Loucy (cell line): ENCODE data around the gene ZDHHC13.
A peak's percentile ranks its signal among the peaks of the same experiment; 100 is the strongest.

Source experiments
- H2AFZ ChIP-seq: fragments of 200-600 bp; sonication (generic); 2 replicates; pipeline ENCODE4 v1.6.0; 2016; ENCODE audit warnings: antibody characterized with exemption, mild to moderate bottlenecking, low read length, moderate library complexity
- H3F3A ChIP-seq: fragments of 200-600 bp; 2 replicates; pipeline ENCODE4 v1.6.0; 2016; ENCODE audit warnings: antibody characterized with exemption, low read depth, mild to moderate bottlenecking
- H3K27me3 ChIP-seq: fragments of 200-600 bp; sonication (generic); 2 replicates; pipeline ENCODE4 v1.6.1; 2014; ENCODE audit warnings: low read length, mild to moderate bottlenecking; ENCODE audit not compliant: insufficient read depth, poor library complexity, severe bottlenecking
- H3K36me3 ChIP-seq: fragments of 200-600 bp; sonication (generic); 2 replicates; pipeline ENCODE4 v1.6.1; 2016; ENCODE audit warnings: low read length; ENCODE audit not compliant: insufficient read depth
- H3K4me1 ChIP-seq: fragments of 200-600 bp; sonication (generic); 2 replicates; pipeline ENCODE4 v1.5.1; 2014; ENCODE audit warnings: low read length, mild to moderate bottlenecking; ENCODE audit not compliant: insufficient read depth, poor library complexity, severe bottlenecking
- H3K4me2 ChIP-seq: fragments of 200-600 bp; sonication (generic); 2 replicates; pipeline ENCODE4 v1.6.0; 2014; ENCODE audit warnings: antibody characterized with exemption, low read length, low read depth, mild to moderate bottlenecking; ENCODE audit not compliant: poor library complexity, severe bottlenecking
- H3K4me3 ChIP-seq: fragments of 200-600 bp; sonication (generic); 2 replicates; pipeline ENCODE4 v1.5.1; 2014; ENCODE audit warnings: low read length, mild to moderate bottlenecking, mixed read lengths; ENCODE audit not compliant: poor library complexity, severe bottlenecking
- H3K79me2 ChIP-seq: fragments of 200-600 bp; sonication (generic); 2 replicates; pipeline ENCODE4 v1.6.1; 2014; ENCODE audit warnings: low read length; ENCODE audit not compliant: insufficient read depth
- H3K9ac ChIP-seq: fragments of 200-600 bp; sonication (generic); 2 replicates; pipeline ENCODE4 v1.6.0; 2014; ENCODE audit warnings: mild to moderate bottlenecking, low read depth, low read length, moderate library complexity; ENCODE audit not compliant: poor library complexity, severe bottlenecking
- H3K9me2 ChIP-seq: fragments of 200-600 bp; sonication (generic); replicated peaks from 2 replicates; pipeline ENCODE4 v1.6.1; 2016; ENCODE audit warnings: low read depth, low read length, mixed read lengths
- H3K9me3 ChIP-seq: fragments of 200-600 bp; sonication (generic); 2 replicates; pipeline ENCODE4 v1.6.1; 2014; ENCODE audit warnings: mild to moderate bottlenecking, antibody characterized with exemption, low read length, low read depth; ENCODE audit not compliant: insufficient read depth
- H4K20me1 ChIP-seq: fragments of 200-600 bp; sonication (generic); 2 replicates; pipeline ENCODE4 v1.6.0; 2014; ENCODE audit warnings: antibody characterized with exemption, low read length, mild to moderate bottlenecking; ENCODE audit not compliant: insufficient read depth, poor library complexity, severe bottlenecking
- CTCF ChIP-seq: fragments of 200-600 bp; sonication (generic); conservative IDR thresholded peaks from 2 replicates; pipeline ENCODE4 v1.5.1; 2014; ENCODE audit warnings: mild to moderate bottlenecking, antibody characterized with exemption, low read length
- EZH2phosphoT487 ChIP-seq: fragments of 200-600 bp; IDR thresholded peaks from 2 replicates; pipeline ENCODE4 v1.6.1; 2018; ENCODE audit warnings: antibody characterized with exemption, mild to moderate bottlenecking, moderate library complexity, borderline replicate concordance

The ZDHHC13 gene

GRCh38 chr11:19200410-19201201 lies 83.6 kb downstream of the ZDHHC13 start:
- Histone ChIP-seq H3K9ac (peak overlapping the region; percentile 75), H2AFZ (no peak overlapping the region), H4K20me1 (no peaks in the 10 kb centered on the region), H3K9me2 (no peaks in the 10 kb centered on the region), H3K4me1 (peaks cover 69% of the 10 kb centered on the region), H3K9me3 (peaks cover 9% of the 10 kb centered on the region), H3K4me2 (peak overlapping the region; percentile 72), H3K79me2 (no peaks in the 10 kb centered on the region), H3F3A (peaks cover 30% of the 10 kb centered on the region), H3K36me3 (no peaks in the 10 kb centered on the region; the same call in 1 of the 2 replicates), H3K4me3 (peak overlapping the region; percentile 52), H3K27me3 (no peaks in the 10 kb centered on the region)
- no peak for TF ChIP-seq CTCF
- TF ChIP-seq EZH2phosphoT487 = no peak

GRCh38 chr11:19201737-19202605 lies 85.0 kb downstream of the ZDHHC13 start, which contains the start of gene CSRP3:
CSRP3 (minus strand) TSS chr11:19201983; CDS start chr11:19192448, 9,535 bp downstream.
- H3K27me3 ChIP-seq = no peaks in the 10 kb centered on the region
- H3K9me2 ChIP-seq = no peaks in the 10 kb centered on the region
- no peak within 1 kb of the TSS for H2AFZ ChIP-seq
- H3K4me1 ChIP-seq = peaks cover 82% of the 10 kb centered on the region
- H3K4me2 ChIP-seq = peak within 1 kb of the TSS; percentile 72
- no peaks in the 10 kb centered on the region for H4K20me1 ChIP-seq
- TF ChIP-seq EZH2phosphoT487 (no peak), CTCF (no peak)
- peaks cover 9% of the 10 kb centered on the region for H3K9me3 ChIP-seq
- H3F3A ChIP-seq = peaks cover 30% of the 10 kb centered on the region
- H3K36me3 ChIP-seq = no peaks in the 10 kb centered on the region; the same call in 1 of the 2 replicates
- peak within 1 kb of the TSS; percentile 52 for H3K4me3 ChIP-seq
- no peaks in the 10 kb centered on the region for H3K79me2 ChIP-seq
- H3K9ac ChIP-seq = peak within 1 kb of the TSS; percentile 75

- Histone ChIP-seq H3K79me2 (no peaks in the 10 kb centered on the region), H3F3A (peaks cover 21% of the 10 kb centered on the region), H3K9me2 (no peaks in the 10 kb centered on the region), H3K9ac (peak overlapping the region; percentile 22), H3K9me3 (peaks cover 9% of the 10 kb centered on the region), H2AFZ (no peak overlapping the region), H3K4me3 (no peak overlapping the region), H3K4me2 (no peak overlapping the region), H3K27me3 (no peaks in the 10 kb centered on the region), H3K36me3 (no peaks in the 10 kb centered on the region; the same call in 1 of the 2 replicates), H3K4me1 (peaks cover 62% of the 10 kb centered on the region), H4K20me1 (no peaks in the 10 kb centered on the region)
- TF ChIP-seq EZH2phosphoT487 (no peak), CTCF (no peak)
Observed at GRCh38 chr11:19204836-19205235, 87.9 kb downstream of the ZDHHC13 start.
